GM12878 (cell line): Measurements from ENCODE around the gene FAXC. TPM values are rescaled to one million over a fixed set of nuclear protein-coding genes. Genes with fewer than 3 reads are reported as not detected.

Experiments used
- ATAC-seq: fragments of 200-7000 bp; cut with Tn5 transposase; 3 replicates; pipeline ENCODE4 v1.9.1; 2020; ENCODE audit warnings: mild to moderate bottlenecking, moderate library complexity
- BruUV-seq: library from RNA; stranded (reverse); fragments of 400-500 nt; replicated peaks from 2 replicates; lab custom pipeline; 2021; lab: Mats Ljungman, UMichigan
- CTCF ChIA-PET: fragments of 300-600 bp; sonication (Branson Sonifier 250); formaldehyde crosslinking; extraction: SDS; loops from one replicate; lab custom pipeline; 2021; ENCODE audit warnings: inconsistent platforms; lab: Yijun Ruan, JAX
- POLR2A ChIA-PET: fragments of 350-600 bp; formaldehyde crosslinking; extraction: SDS; loops from one replicate; lab custom pipeline; 2021; ENCODE audit warnings: inconsistent platforms; lab: Charles Lee
- RAD21 ChIA-PET: fragments of 300-600 bp; sonication (Branson Sonifier 250); formaldehyde crosslinking; loops from one replicate; lab custom pipeline; 2023; ENCODE audit warnings: antibody characterized with exemption; ENCODE audit not compliant: unreplicated experiment; lab: Charles Lee
- SMC1A ChIA-PET: fragments of 300-600 bp; sonication (Branson Sonifier 250); formaldehyde crosslinking; loops from one replicate; lab custom pipeline; 2023; ENCODE audit not compliant: unreplicated experiment, uncharacterized antibody; lab: Charles Lee
- DNase-seq: peaks from one replicate; pipeline ENCODE4 v3.0.0-alpha.2; 2011; ENCODE audit warnings: low read depth, low spot score
- FAIRE-seq: peaks from 3 replicates; lab custom pipeline; 2011; peaks lifted over from hg19 to GRCh38; lab: Jason Lieb, UNC
- H2AFZ ChIP-seq: 2 replicates; pipeline ENCODE4 v1.6.0; 2011; ENCODE audit warnings: low read depth, low read length, control low read depth; ENCODE audit not compliant: control insufficient read depth
- H3K27ac ChIP-seq: 2 replicates; pipeline ENCODE4 v1.5.1; 2011; ENCODE audit warnings: control low read depth; ENCODE audit not compliant: control insufficient read depth, insufficient read depth
- H3K27me3 ChIP-seq, 2 experiments: replicated peaks in 1 of 2; 2 replicates each; pipeline versions ENCODE4 v1.6.0 to v1.6.1; 2011; ENCODE audit warnings: low read length in 1 of 2; ENCODE audit not compliant: control insufficient read depth in 2 of 2, insufficient read depth in 2 of 2
- H3K36me3 ChIP-seq, 2 experiments: 2 replicates each; pipeline ENCODE4 v1.5.1; 2011; ENCODE audit warnings: low read length in 1 of 2; ENCODE audit not compliant: control insufficient read depth in 2 of 2, insufficient read depth in 2 of 2
- H3K4me1 ChIP-seq: 2 replicates; pipeline ENCODE4 v1.6.1; 2011; ENCODE audit warnings: mild to moderate bottlenecking, low read length, moderate library complexity, mixed read lengths; ENCODE audit not compliant: control insufficient read depth, insufficient read depth
- H3K4me2 ChIP-seq: 2 replicates; pipeline ENCODE4 v1.6.0; 2011; ENCODE audit warnings: control low read depth; ENCODE audit not compliant: control insufficient read depth, insufficient read depth
- H3K4me3 ChIP-seq: fragments of 200-600 bp; sonication (generic); 2 replicates; pipeline ENCODE4 v1.5.1; 2016
- H3K79me2 ChIP-seq: 2 replicates; pipeline ENCODE4 v1.6.0; 2011; ENCODE audit warnings: low read length; ENCODE audit not compliant: control insufficient read depth, insufficient read depth
- H3K9ac ChIP-seq: 2 replicates; pipeline ENCODE4 v1.8.0; 2011; ENCODE audit warnings: low read length, control low read depth, mixed read lengths; ENCODE audit not compliant: control insufficient read depth, insufficient read depth
- H3K9me3 ChIP-seq: replicated peaks from 3 replicates; pipeline ENCODE4 v1.5.1; 2011; ENCODE audit warnings: mild to moderate bottlenecking, low read length; ENCODE audit not compliant: control insufficient read depth, insufficient read depth
- H4K20me1 ChIP-seq: 2 replicates; pipeline ENCODE4 v1.6.0; 2011; ENCODE audit not compliant: control insufficient read depth, insufficient read depth
- ETV6 ChIP-seq, 2 experiments: fragments of 450-650 bp in 1 of 2; IDR thresholded peaks in 1 of 2; conservative IDR thresholded peaks in 1 of 2; 2 replicates each; pipeline ENCODE4 v1.6.1; 2014; ENCODE audit warnings: antibody characterized with exemption in 1 of 2, borderline replicate concordance in 1 of 2, low read depth in 1 of 2, mild to moderate bottlenecking in 1 of 2, moderate library complexity in 1 of 2
- EZH2 ChIP-seq: IDR thresholded peaks from 2 replicates; pipeline ENCODE4 v1.6.1; 2012; ENCODE audit warnings: low read depth, mild to moderate bottlenecking, control low read depth, inconsistent platforms, low read length, borderline replicate concordance; ENCODE audit not compliant: control insufficient read depth
- HDAC6 ChIP-seq: fragments of 200-600 bp; sonication (generic); IDR thresholded peaks from one replicate; pipeline ENCODE4 v1.8.0; 2017; ENCODE audit warnings: antibody characterized with exemption; ENCODE audit not compliant: unreplicated experiment
- HSF1 ChIP-seq: fragments of 150-350 bp; IDR thresholded peaks from 2 replicates; pipeline ENCODE4 v1.6.1; 2014; ENCODE audit warnings: mild to moderate bottlenecking, low read depth, low read length
- IRF5 ChIP-seq: fragments of 450-650 bp; IDR thresholded peaks from 2 replicates; pipeline ENCODE4 v1.6.1; 2017; ENCODE audit warnings: borderline replicate concordance
- NFIC ChIP-seq: IDR thresholded peaks from 2 replicates; pipeline ENCODE4 v1.6.1; 2012; ENCODE audit warnings: low read depth, mild to moderate bottlenecking, inconsistent platforms, low read length, moderate library complexity
- NKRF ChIP-seq: fragments of 450-650 bp; conservative IDR thresholded peaks from 2 replicates; pipeline ENCODE4 v1.6.1; 2017; ENCODE audit warnings: mild to moderate bottlenecking, moderate library complexity
- PBX3 ChIP-seq: IDR thresholded peaks from 2 replicates; pipeline ENCODE4 v1.6.1; 2011; ENCODE audit warnings: mild to moderate bottlenecking, low read depth, low read length, moderate library complexity; ENCODE audit not compliant: insufficient replicate concordance
- RELB ChIP-seq: fragments of 450-650 bp; IDR thresholded peaks from 2 replicates; pipeline ENCODE4 v1.6.1; 2017; ENCODE audit warnings: low read depth, mild to moderate bottlenecking, moderate library complexity
- SKIL ChIP-seq: fragments of 450-650 bp; IDR thresholded peaks from 2 replicates; pipeline ENCODE4 v1.6.1; 2017; ENCODE audit warnings: mild to moderate bottlenecking, low read depth, inconsistent platforms; ENCODE audit not compliant: poor library complexity, severe bottlenecking
- SREBF1 ChIP-seq: IDR thresholded peaks from 2 replicates; pipeline ENCODE4 v1.6.1; 2012; ENCODE audit warnings: mild to moderate bottlenecking, low read length
- ZNF207 ChIP-seq: fragments of 450-650 bp; IDR thresholded peaks from 2 replicates; pipeline ENCODE4 v1.6.1; 2014; ENCODE audit warnings: antibody characterized with exemption, mild to moderate bottlenecking, borderline replicate concordance
- ZZZ3 ChIP-seq: IDR thresholded peaks from 2 replicates; pipeline ENCODE4 v1.6.1; 2011; ENCODE audit warnings: low read depth; ENCODE audit not compliant: control insufficient read depth, insufficient read length
- WGBS: methylation state at CpG from one replicate; pipeline ENCODE4 v1.1.6; 2016; ENCODE audit warnings: low lambda C conversion rate; ENCODE audit not compliant: insufficient replicate concordance, insufficient coverage; ENCODE audit errors: missing lambda C conversion rate; 5-methylcytosine and 5-hydroxymethylcytosine counted together
- in situ Hi-C: fragments of 300-500 bp; cut with MboI; formaldehyde crosslinking; loops from 9 replicates; pipeline ENCODE4 v1.14.3; 2018; ENCODE audit warnings: mixed read lengths
- intact Hi-C: fragments of 100-400 bp; cut with micrococcal nuclease; formaldehyde crosslinking; loops from one replicate; pipeline ENCODE4 v1.14.2; 2022; ENCODE audit not compliant: unreplicated experiment
- polyA plus RNA-seq, 11 experiments: library from polyadenylated mRNA; depleted of rRNA in 4 of 11; unstranded in 6 of 11; stranded (reverse) in 5 of 11; fragments of >200 nt; fragmentation: Nextera tagmentation in 4 of 11; fragmentation: Illumina TruSeq in 1 of 11; extraction: Ambion mirVana in 4 of 11; extraction: Trizol in 1 of 11; gene quantifications; 1 replicate in 1 of 11; 2 replicates in 10 of 11; pipeline versions ENCODE4 v1.2.1 to v1.2.3, GENCODE V29; 2011 to 2016; ENCODE audit warnings: inconsistent platforms in 2 of 11, missing spikeins in 2 of 11, low read depth in 1 of 11
- total RNA-seq, 4 experiments: library from RNA; depleted of rRNA in 3 of 4; stranded (reverse); fragments of >200 nt in 3 of 4; fragmentation: Illumina TruSeq in 1 of 4; extraction: Trizol in 1 of 4; gene quantifications; 2 replicates each; pipeline versions ENCODE4 v1.2.1 to v1.2.3, GENCODE V29; 2013 to 2021

FAXC gene
- total and polyA plus RNA-seq, 10 of the 15 experiments (the other 5 are each of a cell fraction or from before 2014, with no cell fraction given), result not detected

- in situ Hi-C loops (no loop called here), intact Hi-C loops (no loop called here)
- DNase-seq (no peak), FAIRE-seq (no peak), ATAC-seq (no peak)
- BruUV-seq, result no TSS peak
- Histone ChIP-seq H3K9ac (no peak overlapping the region), H4K20me1 (no peaks in the 10 kb centered on the region), H2AFZ (no peak overlapping the region), H3K4me2 (no peak overlapping the region), H3K79me2 (no peaks in the 10 kb centered on the region), H3K4me3 (no peak overlapping the region), H3K27ac (no peak overlapping the region), H3K27me3 (peaks cover 1 to 5% of the 10 kb centered on the region in 2 experiments; a peak in 3 of 4 replicates), H3K9me3 (no peaks in the 10 kb centered on the region), H3K4me1 (no peaks in the 10 kb centered on the region), H3K36me3 (no peaks in the 10 kb centered on the region)
- ChIA-PET SMC1A (no interaction called here), POLR2A (interaction anchor here (0.6 kb wide), 1 partner anchor 15 kb away, joined by 4 read pairs; no protein-coding TSS in a partner anchor), CTCF (interaction anchor here (0.9 kb wide), 1 partner anchor 19 kb away, joined by 4 read pairs; no protein-coding TSS in a partner anchor), RAD21 (no interaction called here)
- WGBS, result 28% methylated on average over 3 of the region's 3 CpGs
- no peak for TF ChIP-seq IRF5
- TF ChIP-seq NKRF, result no peak
- TF ChIP-seq HSF1, result no peak
- TF ChIP-seq RELB, result no peak
- no peak for TF ChIP-seq EZH2
- no peak for TF ChIP-seq HDAC6
- TF ChIP-seq ZNF207, result no peak
- TF ChIP-seq PBX3, result no peak
- TF ChIP-seq ETV6 (conservative IDR thresholded peaks at IDR 0.05 in 1 of 2, IDR thresholded peaks at IDR 0.05 in 1 of 2; ENCODE audit: borderline replicate concordance in 1 of 2, low read depth in 1 of 2), result no peak
- no peak for TF ChIP-seq SKIL
- no peak for TF ChIP-seq NFIC
- TF ChIP-seq SREBF1, result no peak
- TF ChIP-seq ZZZ3, result no peak
These were observed 43.1 kb downstream of the FAXC start for GRCh38 chr6:99306341-99306740.
